GM23338 (cell line): ENCODE results near the gene RAP1GAP2. TPM values are rescaled to one million over a fixed set of nuclear protein-coding genes. Genes with fewer than 3 reads are reported as not detected.

Source experiments
- ATAC-seq: fragments of 200-7000 bp; cut with Tn5 transposase; 3 replicates; pipeline ENCODE4 v1.9.1; 2020
- DNase-seq: peaks from one replicate; pipeline ENCODE4 v3.0.0-alpha.2; 2015; ENCODE audit warnings: low spot score
- H2AFZ ChIP-seq: fragments of 200-600 bp; sonication (generic); 2 replicates; pipeline ENCODE4 v1.8.0; 2016; ENCODE audit warnings: antibody characterized with exemption, mild to moderate bottlenecking, moderate library complexity
- H3F3A ChIP-seq: fragments of 200-600 bp; sonication (generic); replicated peaks from 2 replicates; pipeline ENCODE4 v1.8.0; 2017; ENCODE audit warnings: antibody characterized with exemption, mixed run types, low read depth
- H3K27ac ChIP-seq: fragments of 200-600 bp; sonication (generic); 2 replicates; pipeline ENCODE4 v1.6.1; 2016; ENCODE audit warnings: low read depth
- H3K27me3 ChIP-seq: fragments of 200-600 bp; sonication (generic); 2 replicates; pipeline ENCODE4 v1.8.0; 2016; ENCODE audit warnings: mild to moderate bottlenecking, mixed run types, moderate library complexity; ENCODE audit not compliant: insufficient read depth
- H3K36me3 ChIP-seq: fragments of 200-600 bp; sonication (generic); 2 replicates; pipeline ENCODE4 v1.8.0; 2016; ENCODE audit warnings: mild to moderate bottlenecking; ENCODE audit not compliant: insufficient read depth
- H3K4me1 ChIP-seq: fragments of 200-600 bp; sonication (generic); 2 replicates; pipeline ENCODE4 v1.8.0; 2016; ENCODE audit warnings: mild to moderate bottlenecking, moderate library complexity; ENCODE audit not compliant: insufficient read depth
- H3K4me2 ChIP-seq: fragments of 200-600 bp; sonication (generic); 2 replicates; pipeline ENCODE4 v1.7.1; 2017; ENCODE audit warnings: mixed run types
- H3K4me3 ChIP-seq: fragments of 200-600 bp; sonication (generic); 2 replicates; pipeline ENCODE4 v1.6.1; 2016; ENCODE audit warnings: mixed run types
- H3K79me2 ChIP-seq: fragments of 200-600 bp; sonication (generic); replicated peaks from 2 replicates; pipeline ENCODE4 v1.8.0; 2017; ENCODE audit warnings: mild to moderate bottlenecking; ENCODE audit not compliant: insufficient read depth
- H3K9me2 ChIP-seq: fragments of 200-600 bp; sonication (generic); 2 replicates; pipeline ENCODE4 v1.8.0; 2017; ENCODE audit not compliant: insufficient read depth
- H4K20me1 ChIP-seq: fragments of 200-600 bp; sonication (generic); replicated peaks from 2 replicates; pipeline ENCODE4 v1.8.0; 2017; ENCODE audit warnings: mild to moderate bottlenecking; ENCODE audit not compliant: insufficient read depth
- H3K27ac Mint-ChIP-seq: 2 replicates; pipeline ENCODE4 v1.8.0; 2020; ENCODE audit warnings: inconsistent platforms, mild to moderate bottlenecking, moderate library complexity, mixed read lengths
- H3K27me3 Mint-ChIP-seq: 3 replicates; pipeline ENCODE4 v1.8.0; 2022; ENCODE audit warnings: low read depth, mild to moderate bottlenecking, moderate library complexity, mixed read lengths, inconsistent platforms; ENCODE audit not compliant: insufficient read depth, poor library complexity
- H3K36me3 Mint-ChIP-seq: 3 replicates; pipeline ENCODE4 v1.8.0; 2021; ENCODE audit warnings: low read depth, mild to moderate bottlenecking, inconsistent platforms, moderate library complexity, mixed read lengths
- H3K4me1 Mint-ChIP-seq: 3 replicates; pipeline ENCODE4 v1.8.0; 2020; ENCODE audit warnings: mild to moderate bottlenecking, inconsistent platforms, mixed read lengths
- H3K4me3 Mint-ChIP-seq: 3 replicates; pipeline ENCODE4 v1.8.0; 2021; ENCODE audit warnings: moderate library complexity, mild to moderate bottlenecking, inconsistent platforms, mixed read lengths
- H3K9me3 Mint-ChIP-seq: 3 replicates; pipeline ENCODE4 v1.8.0; 2020; ENCODE audit warnings: moderate library complexity, mild to moderate bottlenecking, inconsistent platforms, mixed read lengths
- EZH2 ChIP-seq: fragments of 200-600 bp; sonication (generic); IDR thresholded peaks from one replicate; pipeline ENCODE4 v1.8.0; 2017; ENCODE audit warnings: antibody characterized with exemption, mild to moderate bottlenecking, low read depth; ENCODE audit not compliant: unreplicated experiment
- STAT1 ChIP-seq: IDR thresholded peaks from one replicate; pipeline ENCODE4 v1.6.1; 2016; ENCODE audit warnings: antibody characterized with exemption; ENCODE audit not compliant: unreplicated experiment
- ZNF331 ChIP-seq: fragments of 250-450 bp; sonication (Bioruptor Pico); IDR thresholded peaks from 2 replicates; pipeline ENCODE4 v1.5.0; 2020; ENCODE audit warnings: low read depth, mild to moderate bottlenecking, moderate library complexity
- polyA plus RNA-seq: library from polyadenylated mRNA; unstranded; fragments of >200 nt; fragmentation: Nextera tagmentation; extraction: Ambion mirVana; gene quantifications from 2 replicates; pipeline ENCODE4 v1.2.1, GENCODE V29; 2016
- total RNA-seq: library from RNA; depleted of rRNA; stranded (reverse); fragments of >200 nt; shearing (Covaris generic); gene quantifications from 2 replicates; pipeline ENCODE4 v1.2.3, GENCODE V29; 2014
- TF ChIP-seq, protein P1 (sequence below): IDR thresholded peaks from 2 replicates; pipeline ENCODE4 v1.6.1; 2016; ENCODE audit warnings: antibody characterized with exemption
- TF ChIP-seq, protein P2 (sequence below), 2 experiments: fragments of 200-600 bp in 1 of 2; sonication (generic) in 1 of 2; conservative IDR thresholded peaks; 2 replicates each; pipeline versions ENCODE4 v1.5.1 to v1.6.1; 2016 to 2017; ENCODE audit warnings: antibody characterized with exemption in 2 of 2, low read depth in 2 of 2, mild to moderate bottlenecking in 2 of 2, moderate library complexity in 1 of 2
- TF ChIP-seq, protein P3 (sequence below): IDR thresholded peaks from one replicate; pipeline ENCODE4 v1.6.1; 2018; ENCODE audit warnings: antibody characterized with exemption; ENCODE audit not compliant: unreplicated experiment

The RAP1GAP2 gene
- total and polyA plus RNA-seq, 2 experiments from 2014 or later, result 17.8 to 46.1 TPM

DNA sequence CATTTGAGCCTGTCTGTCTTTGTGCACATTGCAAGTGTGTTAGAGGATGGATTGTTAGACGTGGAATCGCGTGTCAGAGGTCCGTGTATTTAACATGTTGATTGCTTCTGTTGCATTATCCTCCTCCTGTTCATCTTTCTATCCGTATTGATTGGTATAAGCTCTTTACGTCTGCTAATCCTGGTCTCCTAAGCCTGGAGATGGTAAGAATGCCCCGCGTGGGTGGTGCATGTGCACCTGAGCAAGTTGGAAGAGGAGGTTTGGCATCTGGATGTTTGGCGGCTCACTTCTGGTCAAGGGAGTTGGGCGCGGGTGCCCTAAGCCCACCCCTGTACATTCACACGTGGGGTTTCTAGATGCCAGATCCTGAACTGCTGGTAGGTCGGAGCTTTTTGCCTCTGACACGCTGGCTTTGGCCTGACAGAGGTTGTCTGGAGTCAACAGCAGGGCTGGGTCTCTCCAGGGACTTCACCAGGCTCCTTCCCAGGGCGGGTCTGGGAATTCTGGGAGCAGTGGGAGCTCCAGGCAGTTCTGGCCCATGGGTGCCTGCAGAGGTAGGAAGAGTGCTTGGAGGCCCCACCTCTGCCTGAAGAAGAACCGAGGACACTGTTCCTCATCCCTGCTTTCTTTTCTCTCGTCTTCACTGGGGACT, 159.8 kb downstream of the RAP1GAP2 start:
- Histone ChIP-seq H3K4me1 (peaks cover 14% of the 10 kb centered on the region; the same call in 1 of the 2 replicates), H3K4me3 (no peak overlapping the region), H3K9me2 (no peaks in the 10 kb centered on the region), H3F3A (no peaks in the 10 kb centered on the region), H3K27me3 (no peaks in the 10 kb centered on the region), H3K79me2 (peaks cover 62% of the 10 kb centered on the region), H3K36me3 (no peaks in the 10 kb centered on the region), H3K27ac (no peak overlapping the region), H4K20me1 (peaks cover 7% of the 10 kb centered on the region), H3K4me2 (no peak overlapping the region), H2AFZ (no peak overlapping the region)
- Mint-ChIP-seq H3K27me3 (peaks cover 6% of the 10 kb centered on the region), H3K36me3 (no peaks in the 10 kb centered on the region), H3K4me3 (no peak overlapping the region), H3K9me3 (no peaks in the 10 kb centered on the region), H3K4me1 (peaks cover 29% of the 10 kb centered on the region), H3K27ac (peak overlapping the region; percentile 79; the same call in 1 of the 2 replicates)
- TF ChIP-seq STAT1 (no peak), EZH2 (no peak)
- TF ChIP-seq, protein P1, sequence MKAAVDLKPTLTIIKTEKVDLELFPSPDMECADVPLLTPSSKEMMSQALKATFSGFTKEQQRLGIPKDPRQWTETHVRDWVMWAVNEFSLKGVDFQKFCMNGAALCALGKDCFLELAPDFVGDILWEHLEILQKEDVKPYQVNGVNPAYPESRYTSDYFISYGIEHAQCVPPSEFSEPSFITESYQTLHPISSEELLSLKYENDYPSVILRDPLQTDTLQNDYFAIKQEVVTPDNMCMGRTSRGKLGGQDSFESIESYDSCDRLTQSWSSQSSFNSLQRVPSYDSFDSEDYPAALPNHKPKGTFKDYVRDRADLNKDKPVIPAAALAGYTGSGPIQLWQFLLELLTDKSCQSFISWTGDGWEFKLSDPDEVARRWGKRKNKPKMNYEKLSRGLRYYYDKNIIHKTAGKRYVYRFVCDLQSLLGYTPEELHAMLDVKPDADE, result no peak
- DNase-seq (no peak), ATAC-seq (no peak)

DNA sequence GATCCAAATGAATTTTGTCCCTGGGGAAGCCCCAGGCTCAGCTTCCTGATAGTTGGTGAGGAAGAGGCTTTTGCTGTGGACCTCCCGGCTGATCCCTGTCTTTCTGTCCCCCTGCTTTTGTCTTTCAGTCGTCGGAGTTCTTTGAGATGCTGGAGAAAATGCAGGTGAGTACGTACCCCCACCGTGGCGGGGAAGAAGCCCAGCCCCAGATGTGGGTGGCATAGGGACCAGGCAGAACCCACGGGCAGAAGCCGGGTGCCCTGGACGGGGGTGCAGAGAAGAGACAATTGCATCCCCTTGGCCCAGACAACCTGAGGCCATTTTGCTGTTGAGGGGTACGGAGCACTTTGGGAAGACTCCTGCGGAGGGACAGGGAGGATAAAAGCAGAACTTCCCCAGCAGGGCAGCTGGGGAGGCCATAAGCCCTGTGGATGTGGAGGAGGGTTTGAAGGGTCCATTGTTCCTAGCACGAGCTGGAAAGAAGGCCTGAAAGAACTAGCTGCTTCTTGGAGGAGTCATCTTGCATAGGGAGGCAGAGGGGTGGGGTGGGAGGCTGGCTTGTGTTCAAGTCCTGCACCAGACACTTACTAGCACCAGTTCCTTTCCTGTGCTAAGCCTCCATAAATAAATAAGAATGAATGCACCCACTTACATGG, 161.5 kb downstream of the RAP1GAP2 start:
- Mint-ChIP-seq H3K27ac (no peak overlapping the region), H3K4me3 (no peak overlapping the region), H3K27me3 (peaks cover 6% of the 10 kb centered on the region), H3K36me3 (peaks cover 5% of the 10 kb centered on the region; the same call in 1 of the 3 replicates), H3K9me3 (no peaks in the 10 kb centered on the region), H3K4me1 (peaks cover 30% of the 10 kb centered on the region)
- no peaks in the 10 kb centered on the region for H3K9me2 ChIP-seq
- H3K4me1 ChIP-seq, result peaks cover 14% of the 10 kb centered on the region; the same call in 1 of the 2 replicates
- DNase-seq, result no peak
- no peak overlapping the region for H3K4me3 ChIP-seq
- no peaks in the 10 kb centered on the region; the same call in none of the 2 replicates for H4K20me1 ChIP-seq
- ATAC-seq, result no peak; the same call in 2 of the 3 replicates
- H3K27me3 ChIP-seq, result no peaks in the 10 kb centered on the region
- H3K36me3 ChIP-seq, result no peaks in the 10 kb centered on the region
- no peak overlapping the region for H2AFZ ChIP-seq
- no peak overlapping the region for H3K27ac ChIP-seq
- peaks cover 45% of the 10 kb centered on the region for H3K79me2 ChIP-seq
- H3K4me2 ChIP-seq, result no peak overlapping the region
- no peaks in the 10 kb centered on the region for H3F3A ChIP-seq
- TF ChIP-seq, protein P2, sequence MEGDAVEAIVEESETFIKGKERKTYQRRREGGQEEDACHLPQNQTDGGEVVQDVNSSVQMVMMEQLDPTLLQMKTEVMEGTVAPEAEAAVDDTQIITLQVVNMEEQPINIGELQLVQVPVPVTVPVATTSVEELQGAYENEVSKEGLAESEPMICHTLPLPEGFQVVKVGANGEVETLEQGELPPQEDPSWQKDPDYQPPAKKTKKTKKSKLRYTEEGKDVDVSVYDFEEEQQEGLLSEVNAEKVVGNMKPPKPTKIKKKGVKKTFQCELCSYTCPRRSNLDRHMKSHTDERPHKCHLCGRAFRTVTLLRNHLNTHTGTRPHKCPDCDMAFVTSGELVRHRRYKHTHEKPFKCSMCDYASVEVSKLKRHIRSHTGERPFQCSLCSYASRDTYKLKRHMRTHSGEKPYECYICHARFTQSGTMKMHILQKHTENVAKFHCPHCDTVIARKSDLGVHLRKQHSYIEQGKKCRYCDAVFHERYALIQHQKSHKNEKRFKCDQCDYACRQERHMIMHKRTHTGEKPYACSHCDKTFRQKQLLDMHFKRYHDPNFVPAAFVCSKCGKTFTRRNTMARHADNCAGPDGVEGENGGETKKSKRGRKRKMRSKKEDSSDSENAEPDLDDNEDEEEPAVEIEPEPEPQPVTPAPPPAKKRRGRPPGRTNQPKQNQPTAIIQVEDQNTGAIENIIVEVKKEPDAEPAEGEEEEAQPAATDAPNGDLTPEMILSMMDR (conservative IDR thresholded peaks at IDR 0.05; ENCODE audit: low read depth in 2 of 2), result no peak
- TF ChIP-seq, protein P3, sequence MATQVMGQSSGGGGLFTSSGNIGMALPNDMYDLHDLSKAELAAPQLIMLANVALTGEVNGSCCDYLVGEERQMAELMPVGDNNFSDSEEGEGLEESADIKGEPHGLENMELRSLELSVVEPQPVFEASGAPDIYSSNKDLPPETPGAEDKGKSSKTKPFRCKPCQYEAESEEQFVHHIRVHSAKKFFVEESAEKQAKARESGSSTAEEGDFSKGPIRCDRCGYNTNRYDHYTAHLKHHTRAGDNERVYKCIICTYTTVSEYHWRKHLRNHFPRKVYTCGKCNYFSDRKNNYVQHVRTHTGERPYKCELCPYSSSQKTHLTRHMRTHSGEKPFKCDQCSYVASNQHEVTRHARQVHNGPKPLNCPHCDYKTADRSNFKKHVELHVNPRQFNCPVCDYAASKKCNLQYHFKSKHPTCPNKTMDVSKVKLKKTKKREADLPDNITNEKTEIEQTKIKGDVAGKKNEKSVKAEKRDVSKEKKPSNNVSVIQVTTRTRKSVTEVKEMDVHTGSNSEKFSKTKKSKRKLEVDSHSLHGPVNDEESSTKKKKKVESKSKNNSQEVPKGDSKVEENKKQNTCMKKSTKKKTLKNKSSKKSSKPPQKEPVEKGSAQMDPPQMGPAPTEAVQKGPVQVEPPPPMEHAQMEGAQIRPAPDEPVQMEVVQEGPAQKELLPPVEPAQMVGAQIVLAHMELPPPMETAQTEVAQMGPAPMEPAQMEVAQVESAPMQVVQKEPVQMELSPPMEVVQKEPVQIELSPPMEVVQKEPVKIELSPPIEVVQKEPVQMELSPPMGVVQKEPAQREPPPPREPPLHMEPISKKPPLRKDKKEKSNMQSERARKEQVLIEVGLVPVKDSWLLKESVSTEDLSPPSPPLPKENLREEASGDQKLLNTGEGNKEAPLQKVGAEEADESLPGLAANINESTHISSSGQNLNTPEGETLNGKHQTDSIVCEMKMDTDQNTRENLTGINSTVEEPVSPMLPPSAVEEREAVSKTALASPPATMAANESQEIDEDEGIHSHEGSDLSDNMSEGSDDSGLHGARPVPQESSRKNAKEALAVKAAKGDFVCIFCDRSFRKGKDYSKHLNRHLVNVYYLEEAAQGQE, result no peak
- TF ChIP-seq ZNF331 (CRISPR knock-in tag), result no peak
- TF ChIP-seq STAT1, result no peak
- TF ChIP-seq EZH2, result no peak
